NCI-H345 (cell line): ENCODE measurements around the gene TOP3B.

Source experiments
- DNase-seq: peaks from one replicate; lab custom pipeline; 2025; lab: John Stamatoyannopoulos, UW

Gene TOP3B

DNA sequence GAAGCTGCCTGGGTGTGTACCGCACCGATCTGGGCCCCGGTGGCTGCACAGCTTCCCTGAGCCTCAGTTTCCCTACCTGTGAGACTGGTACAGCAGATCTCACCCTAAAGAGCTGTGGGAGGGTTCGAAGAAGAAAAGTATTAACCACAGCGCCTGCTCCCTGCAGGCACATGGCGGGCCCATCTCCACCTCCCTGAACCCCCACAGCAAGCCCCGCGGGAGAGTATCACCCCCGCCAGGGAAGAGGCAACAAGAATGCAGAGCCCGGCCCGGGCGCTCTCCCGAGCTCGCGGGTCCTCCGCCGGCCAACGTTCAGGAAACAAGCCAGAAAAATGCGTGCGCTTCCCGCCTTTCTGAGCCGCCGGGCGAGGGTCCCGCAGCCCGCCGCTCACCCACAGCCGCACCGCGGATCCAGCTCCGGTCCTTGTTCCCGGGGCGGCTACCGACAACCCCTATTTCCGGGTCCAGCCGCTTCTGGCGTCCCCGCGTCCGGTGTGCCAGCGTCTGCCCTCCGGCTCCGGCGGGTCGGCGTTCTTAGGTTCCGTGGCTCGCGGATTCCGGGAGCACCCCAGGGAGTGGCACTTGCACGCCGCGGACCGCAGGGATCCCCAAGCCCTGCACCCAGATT lies at the start of gene TOP3B:
TOP3B (minus strand) TSS at position 450 of the 628 bp plus-strand sequence. CDS start 7,078 bp downstream, outside the sequence.
- DNase-seq = peak; percentile 77

DNA sequence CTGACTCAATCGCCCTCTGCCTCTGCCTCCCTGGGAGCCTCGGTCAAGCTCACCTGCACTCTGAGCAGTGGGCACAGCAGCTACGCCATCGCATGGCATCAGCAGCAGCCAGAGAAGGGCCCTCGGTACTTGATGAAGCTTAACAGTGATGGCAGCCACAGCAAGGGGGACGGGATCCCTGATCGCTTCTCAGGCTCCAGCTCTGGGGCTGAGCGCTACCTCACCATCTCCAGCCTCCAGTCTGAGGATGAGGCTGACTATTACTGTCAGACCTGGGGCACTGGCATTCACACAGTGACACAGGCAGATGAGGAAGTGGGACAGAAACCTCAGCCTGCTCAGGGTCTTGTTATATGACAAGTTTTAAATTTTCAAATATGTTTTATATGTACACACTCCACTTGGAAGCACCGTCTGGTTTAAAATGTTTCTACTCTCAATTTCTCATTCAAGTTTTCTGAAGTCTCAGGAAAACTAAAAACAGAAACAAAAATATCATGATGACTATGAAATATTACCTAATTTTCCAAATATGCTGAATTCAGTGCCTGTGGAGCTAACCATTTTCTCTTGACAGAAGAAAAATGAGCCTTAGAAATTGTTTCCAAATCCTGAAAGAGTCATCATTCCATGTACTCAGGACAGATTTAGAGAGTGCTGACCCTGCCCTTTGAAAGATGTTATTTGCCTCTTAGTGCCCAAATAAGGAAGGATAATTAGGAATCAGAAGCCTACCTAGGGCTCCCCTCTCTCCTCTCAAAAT lies 48.8 kb upstream of the TOP3B start:
- no peak for DNase-seq

DNA sequence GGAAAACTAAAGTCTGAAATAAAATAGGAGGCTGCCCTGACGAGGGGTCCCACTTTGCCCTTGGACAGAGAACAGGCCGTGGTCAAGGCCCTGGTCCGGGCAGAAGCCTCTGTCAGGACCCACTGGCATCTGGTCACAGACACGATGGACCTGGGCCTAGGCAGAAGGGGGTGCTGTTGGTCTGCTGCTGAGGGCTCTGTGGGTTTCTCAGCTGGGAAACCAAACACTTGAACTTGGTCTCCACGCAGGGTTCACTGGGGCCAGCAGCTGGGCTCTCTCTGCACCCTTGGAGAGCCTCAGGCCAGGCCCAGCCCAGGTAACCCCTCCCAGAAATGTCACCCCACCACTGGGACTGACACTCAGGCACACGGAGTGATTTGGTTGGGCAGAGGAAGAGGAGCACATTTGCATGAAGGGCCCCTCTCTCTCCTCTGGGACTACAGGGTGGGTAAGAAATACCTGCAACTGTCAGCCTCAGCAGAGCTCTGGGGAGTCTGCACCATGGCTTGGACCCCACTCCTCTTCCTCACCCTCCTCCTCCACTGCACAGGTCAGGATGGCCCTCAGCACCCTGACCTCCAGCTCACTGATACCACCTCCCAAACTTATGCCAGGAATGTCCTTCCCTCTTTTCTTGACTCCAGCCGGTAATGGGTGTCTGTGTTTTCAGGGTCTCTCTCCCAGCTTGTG lies 48.1 kb upstream of the TOP3B start:
- no peak for DNase-seq

DNA sequence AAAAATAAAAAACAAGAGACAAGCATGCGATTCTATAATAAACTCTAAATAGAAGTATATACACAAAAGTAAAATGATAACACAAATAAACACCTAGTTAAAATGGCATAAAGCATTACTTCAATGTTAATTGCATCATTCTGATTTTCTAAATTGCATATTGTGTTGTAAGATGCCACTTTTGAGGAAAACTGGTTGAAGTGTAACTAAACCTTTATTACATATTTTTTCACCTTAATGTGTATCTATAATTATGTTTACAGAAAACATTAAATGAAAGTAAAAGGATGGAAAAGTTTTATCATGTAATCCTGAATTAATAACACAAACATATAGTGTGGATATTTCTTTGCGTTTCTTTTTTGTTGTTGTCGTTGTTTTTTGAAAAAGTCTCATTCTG lies 45.4 kb upstream of the TOP3B start:
- DNase-seq = no peak

DNA sequence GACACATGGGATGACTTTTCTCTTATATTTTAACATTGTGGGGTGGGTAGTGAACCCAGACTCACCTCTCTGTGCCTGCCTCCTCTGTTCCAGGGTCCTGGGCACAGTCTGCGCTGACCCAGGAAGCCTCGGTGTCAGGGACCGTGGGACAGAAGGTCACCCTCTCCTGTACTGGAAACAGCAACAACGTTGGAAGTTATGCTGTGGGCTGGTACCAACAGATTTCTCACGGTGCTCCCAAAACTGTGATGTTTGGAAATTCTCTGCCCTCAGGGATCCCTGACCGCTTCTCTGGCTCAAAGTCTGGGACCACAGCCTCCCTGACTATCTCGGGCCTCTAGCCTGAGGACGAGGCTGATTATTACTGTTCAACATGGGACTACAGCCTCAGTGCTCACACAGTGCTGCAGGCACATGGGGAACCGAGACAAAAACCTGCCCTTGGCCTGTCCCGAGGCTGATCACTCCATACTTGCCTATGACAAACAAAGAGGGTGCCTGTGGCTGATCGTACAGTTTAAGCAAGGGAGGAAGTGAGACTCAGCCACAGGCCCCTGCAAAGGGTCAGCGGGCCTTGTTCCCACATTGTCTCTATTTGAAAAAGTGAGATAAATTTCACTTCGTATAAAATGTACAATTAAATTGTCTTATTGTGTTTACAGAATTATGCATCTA lies 43.7 kb upstream of the TOP3B start:
- no peak for DNase-seq

GRCh38 chr22:22025320-22026156 lies 43.0 kb upstream of the TOP3B start:
- DNase-seq = no peak

- DNase-seq = no peak
Observed at GRCh38 chr22:22024440-22024839, 41.9 kb upstream of the TOP3B start.

DNA sequence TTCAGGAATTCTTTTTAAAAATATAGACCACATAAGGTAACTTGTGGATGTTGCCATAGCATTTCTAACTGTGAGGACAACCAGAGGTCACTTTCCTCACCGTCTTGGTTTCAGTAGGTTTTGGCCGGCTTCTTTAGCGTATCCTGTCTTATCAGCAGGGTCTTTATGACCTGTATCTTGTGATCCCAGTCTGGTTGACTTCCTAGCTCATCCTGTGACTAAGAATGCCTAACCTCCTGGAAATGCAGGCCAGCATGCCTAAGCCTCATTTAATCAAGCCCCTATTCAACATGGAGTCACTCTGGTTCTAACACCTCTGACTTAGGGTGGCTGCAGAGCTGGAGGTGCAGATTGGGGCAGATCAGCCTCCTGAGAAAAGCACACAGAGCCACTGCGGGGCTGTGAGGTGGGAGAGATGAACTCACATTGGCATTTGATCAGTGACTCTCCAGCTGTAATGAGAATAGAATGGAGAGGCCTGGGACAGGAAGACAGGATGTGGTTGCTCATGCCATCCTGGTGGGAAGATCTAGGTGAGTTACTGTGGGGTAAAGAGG lies 41.1 kb upstream of the TOP3B start:
- DNase-seq = no peak

DNA sequence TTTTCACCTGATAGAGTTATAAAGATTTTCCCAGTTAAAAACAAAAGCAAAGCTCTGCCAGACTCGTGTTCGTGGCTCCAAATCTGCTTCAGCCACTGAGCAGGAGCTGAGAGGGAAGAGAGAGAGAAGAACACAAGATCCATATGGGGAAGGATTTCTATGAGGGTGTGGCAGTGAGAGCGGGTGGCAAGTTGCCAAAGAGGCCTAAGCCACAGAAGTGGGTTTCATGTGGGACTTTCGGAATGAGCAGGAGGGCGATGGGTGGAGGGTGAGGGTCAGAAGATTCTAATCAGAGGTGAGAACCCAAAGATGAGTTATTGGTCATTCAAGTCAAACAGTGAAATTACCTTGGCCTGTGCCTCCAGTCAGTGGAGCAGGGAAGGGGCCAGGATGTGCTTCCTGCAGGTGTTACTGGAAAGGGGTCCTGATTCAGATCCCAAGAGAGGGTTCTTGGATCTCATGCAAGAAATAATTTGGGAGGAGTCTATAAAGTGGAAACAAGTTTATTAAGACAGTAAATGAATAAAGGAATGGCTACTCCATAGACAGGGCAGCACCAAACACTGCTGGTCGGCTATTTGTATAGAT lies 40.5 kb upstream of the TOP3B start:
- DNase-seq = no peak

- DNase-seq = no peak
Observed at GRCh38 chr22:22022255-22022840, 39.8 kb upstream of the TOP3B start.

DNA sequence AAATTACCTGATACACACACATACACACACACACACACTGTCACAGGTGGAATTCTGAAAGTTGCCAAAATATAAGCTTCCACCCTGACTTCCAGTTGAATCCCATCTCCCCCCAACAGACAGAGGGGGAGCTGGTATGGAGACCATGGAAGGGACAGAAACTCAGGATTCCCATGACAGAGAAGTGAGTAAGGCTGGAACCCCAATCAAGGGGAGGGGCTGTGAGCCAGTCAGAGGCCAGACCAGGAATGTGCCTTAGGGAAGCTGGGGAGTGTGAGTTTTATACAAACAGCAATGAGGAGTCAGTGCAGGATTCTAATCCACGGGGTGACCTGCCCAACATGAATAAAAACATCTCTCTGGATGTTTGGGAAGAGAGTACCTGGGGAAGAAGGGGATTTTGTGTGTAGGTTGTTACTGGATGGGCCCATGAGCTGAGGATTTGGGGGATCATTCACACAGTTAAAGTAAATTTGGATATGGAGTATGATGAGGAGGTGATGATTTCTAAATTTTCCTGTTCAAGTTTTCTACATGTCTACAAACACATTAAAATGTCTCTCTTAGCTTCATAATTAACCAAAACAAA lies 38.7 kb upstream of the TOP3B start:
- DNase-seq = no peak

GRCh38 chr22:22020425-22020852 lies 37.9 kb upstream of the TOP3B start:
- no peak for DNase-seq

GRCh38 chr22:22019659-22020424 lies 37.3 kb upstream of the TOP3B start:
- DNase-seq = no peak

DNA sequence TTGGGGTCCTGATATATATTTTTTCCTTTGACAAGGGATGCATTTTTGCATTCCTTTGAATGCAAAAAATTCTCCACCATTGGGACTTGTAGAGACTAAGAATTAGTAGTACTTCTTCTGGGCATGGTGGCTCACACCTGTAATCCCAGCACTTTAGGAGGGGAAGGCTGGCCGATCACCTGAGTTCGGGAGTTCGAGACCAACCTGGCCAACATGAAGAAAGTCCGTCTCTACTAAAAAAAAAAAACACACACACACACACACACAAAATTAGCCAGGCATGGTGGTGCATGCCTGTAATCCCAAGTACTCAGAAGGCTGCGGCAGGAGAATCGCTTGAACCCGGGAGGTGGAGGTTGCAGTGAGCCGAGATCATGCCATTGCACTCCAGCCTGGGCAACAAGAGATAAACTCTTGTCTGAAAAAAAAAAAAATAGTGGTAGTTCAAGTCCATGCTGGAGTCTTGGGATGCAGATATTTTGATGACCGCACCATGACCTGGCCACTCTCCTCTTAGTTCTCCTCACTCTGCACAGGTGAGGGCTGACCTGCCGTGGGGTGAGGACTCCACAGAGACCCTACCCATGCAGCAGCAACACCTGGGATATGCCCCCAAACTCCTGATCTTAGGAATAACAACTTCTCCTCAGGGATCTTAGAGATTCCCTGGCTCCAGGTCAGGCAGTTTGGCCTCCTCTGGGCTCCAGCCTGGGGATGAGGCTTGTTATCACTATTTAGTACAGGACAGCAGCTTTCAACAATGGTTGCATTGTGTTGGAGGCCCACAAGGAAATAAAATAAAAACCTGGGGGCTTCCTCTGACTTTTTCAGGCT lies 36.5 kb upstream of the TOP3B start:
- no peak for DNase-seq

DNA sequence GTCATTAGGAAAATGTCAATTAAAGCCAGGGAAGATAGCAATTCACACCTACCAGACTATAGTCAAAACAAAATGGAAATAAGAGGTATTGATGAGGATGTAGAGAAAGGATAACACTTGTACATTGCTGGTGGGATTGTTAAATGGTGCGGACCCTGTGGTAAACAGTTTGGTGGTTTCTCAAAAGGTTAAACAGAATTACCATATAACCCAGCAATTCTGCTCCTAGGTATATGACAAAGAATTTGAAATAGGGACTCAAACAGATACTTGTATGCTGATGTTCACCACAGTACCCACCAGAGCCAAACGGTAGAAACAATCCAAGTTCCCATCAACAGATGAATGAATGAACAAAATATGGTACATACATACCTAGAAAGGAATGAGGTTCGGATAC lies 33.0 kb upstream of the TOP3B start:
- no peak for DNase-seq

- DNase-seq = no peak
Observed at GRCh38 chr22:22014285-22014659, 31.7 kb upstream of the TOP3B start.

DNA sequence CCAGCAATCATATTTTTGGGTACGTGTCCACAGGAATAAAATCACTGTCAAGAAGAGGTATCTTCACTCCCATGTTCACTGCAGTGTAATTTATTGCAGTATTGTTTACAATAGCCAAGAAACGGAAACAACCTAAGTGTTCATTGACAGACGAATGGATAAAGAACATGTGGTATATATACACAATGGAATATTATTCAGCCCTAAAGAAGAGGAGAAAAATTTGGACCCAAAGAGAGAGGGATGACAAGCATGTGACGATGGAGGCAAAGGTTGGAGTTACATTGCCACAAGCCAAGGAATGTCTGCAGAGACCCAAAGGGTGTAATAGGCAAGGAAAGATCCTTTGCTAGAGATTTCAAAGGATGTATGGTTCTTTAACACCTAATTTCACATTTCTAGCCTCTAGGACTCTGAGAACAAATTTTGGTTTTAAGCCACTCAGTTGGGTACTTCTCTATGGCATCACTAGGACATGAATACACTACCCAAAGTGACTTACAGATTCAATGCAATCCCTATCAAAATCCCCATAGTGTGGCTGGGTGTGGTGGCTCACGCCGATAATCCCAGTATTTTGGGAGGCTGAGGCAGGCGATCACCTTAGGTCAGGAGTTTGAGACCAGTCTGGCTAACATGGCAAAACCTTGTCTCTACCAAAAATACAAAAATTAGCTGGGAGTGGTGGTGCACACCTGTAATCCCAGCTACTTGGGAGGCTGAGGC lies 31.1 kb upstream of the TOP3B start:
- DNase-seq = no peak

DNA sequence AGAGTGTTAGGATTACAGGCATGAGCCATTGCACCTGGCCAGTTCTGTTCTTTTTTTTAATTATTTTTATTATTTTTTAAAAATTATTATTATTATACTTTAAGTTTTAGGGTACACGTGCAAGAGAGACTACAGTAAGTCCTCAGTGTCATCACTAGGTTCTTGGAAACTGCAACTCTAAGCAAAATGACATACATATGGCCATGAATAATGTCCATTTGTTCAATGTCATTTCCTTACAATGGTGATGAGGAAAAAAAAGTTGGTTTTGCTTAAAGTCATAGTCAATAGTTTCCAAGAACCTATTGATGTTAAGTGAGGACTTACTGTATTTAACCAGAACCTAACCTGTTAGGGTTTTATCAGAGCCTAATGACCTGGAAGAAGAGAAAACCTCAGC lies 29.4 kb upstream of the TOP3B start:
- no peak for DNase-seq
